Fibroblast of the aortic adventitia (primary cell): ENCODE data around the gene PSMD4. TPM values are rescaled to one million over a fixed set of nuclear protein-coding genes. Genes with fewer than 3 reads are reported as not detected.
"Not testable (repeated sequence)": the region's sequence is repeated elsewhere in the genome, so short reads cannot be mapped to it uniquely, and the experiment has no call there.

Experiments
- DNase-seq: peaks from one replicate; pipeline ENCODE4 v3.0.0-alpha.2; 2010; ENCODE audit warnings: low read depth
- H3K4me3 ChIP-seq: 2 replicates; pipeline ENCODE4 v1.5.1; 2011; ENCODE audit warnings: low read depth, mild to moderate bottlenecking, control low read depth, low read length, moderate library complexity
- total RNA-seq: library from RNA; depleted of rRNA; stranded (reverse); fragments of >200 nt; gene quantifications from 2 replicates; pipeline ENCODE4 v1.2.3, GENCODE V29; 2012; ENCODE audit warnings: low replicate concordance
- TF ChIP-seq, protein P1 (sequence below): IDR thresholded peaks from 2 replicates; pipeline ENCODE4 v1.5.1; 2011; ENCODE audit warnings: mild to moderate bottlenecking, low read length, control low read depth, inconsistent platforms; ENCODE audit not compliant: insufficient read depth

PSMD4 gene
- 111 and 139 TPM in 2 replicates for total RNA-seq

DNA sequence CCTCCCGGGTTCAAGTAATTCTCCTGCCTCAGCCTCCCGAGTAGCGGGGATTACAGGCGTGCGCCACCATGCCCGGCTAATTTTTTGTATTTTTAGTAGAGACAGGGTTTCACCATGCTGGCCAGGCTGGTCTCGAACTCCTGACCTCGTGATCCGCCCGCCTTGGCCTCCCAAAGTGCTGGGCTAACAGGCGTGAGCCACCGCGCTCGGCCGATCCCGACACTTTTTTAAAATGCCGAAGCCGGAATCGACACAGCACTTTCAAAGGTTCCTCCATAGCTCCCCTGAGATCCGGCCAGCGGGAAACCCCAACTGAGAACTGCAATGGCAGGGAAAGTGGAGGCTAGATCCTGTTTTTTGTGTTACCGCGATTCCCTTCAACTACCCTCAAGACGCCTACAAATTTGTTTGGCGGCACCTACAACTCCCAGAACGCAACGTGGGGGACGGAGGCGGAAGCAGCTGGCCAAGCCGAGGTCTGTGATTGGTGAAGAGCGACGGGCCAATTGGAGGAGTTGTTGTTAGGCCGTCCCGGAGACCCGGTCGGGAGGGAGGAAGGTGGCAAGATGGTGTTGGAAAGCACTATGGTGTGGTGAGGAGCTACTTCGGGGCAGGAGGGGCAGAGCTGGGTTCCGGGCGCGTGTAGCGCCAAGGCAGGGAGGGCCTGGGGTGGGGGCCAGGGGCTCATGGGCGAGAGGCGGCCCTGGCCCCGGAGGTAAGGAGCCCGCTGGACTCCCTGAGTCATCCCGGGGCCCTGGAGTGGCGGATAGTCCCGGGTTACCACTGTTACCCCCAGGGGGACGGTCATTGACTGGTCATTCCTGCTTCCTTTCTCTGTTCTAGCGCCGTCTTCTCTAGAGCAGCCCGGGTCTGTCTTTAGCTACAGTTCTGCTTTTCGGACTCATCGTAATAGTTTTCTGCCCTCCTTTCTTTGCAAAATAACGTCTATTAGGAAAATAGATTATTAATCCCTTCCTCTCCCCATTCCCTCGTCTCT, at the start of gene PSMD4:
Gene PSMD4, plus strand, starts transcription at position 518 of the 997 bp plus-strand sequence. Its CDS starts 49 bp downstream, at position 567.
- peak; percentile 97 for DNase-seq
- TF ChIP-seq, protein P1, sequence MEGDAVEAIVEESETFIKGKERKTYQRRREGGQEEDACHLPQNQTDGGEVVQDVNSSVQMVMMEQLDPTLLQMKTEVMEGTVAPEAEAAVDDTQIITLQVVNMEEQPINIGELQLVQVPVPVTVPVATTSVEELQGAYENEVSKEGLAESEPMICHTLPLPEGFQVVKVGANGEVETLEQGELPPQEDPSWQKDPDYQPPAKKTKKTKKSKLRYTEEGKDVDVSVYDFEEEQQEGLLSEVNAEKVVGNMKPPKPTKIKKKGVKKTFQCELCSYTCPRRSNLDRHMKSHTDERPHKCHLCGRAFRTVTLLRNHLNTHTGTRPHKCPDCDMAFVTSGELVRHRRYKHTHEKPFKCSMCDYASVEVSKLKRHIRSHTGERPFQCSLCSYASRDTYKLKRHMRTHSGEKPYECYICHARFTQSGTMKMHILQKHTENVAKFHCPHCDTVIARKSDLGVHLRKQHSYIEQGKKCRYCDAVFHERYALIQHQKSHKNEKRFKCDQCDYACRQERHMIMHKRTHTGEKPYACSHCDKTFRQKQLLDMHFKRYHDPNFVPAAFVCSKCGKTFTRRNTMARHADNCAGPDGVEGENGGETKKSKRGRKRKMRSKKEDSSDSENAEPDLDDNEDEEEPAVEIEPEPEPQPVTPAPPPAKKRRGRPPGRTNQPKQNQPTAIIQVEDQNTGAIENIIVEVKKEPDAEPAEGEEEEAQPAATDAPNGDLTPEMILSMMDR: no peak
- peak within 1 kb of the TSS; percentile 88 for H3K4me3 ChIP-seq

- DNase-seq, H3K4me3 ChIP-seq: not testable (repeated sequence)
These were observed 49.1 kb upstream of the PSMD4 start for GRCh38 chr1:151205381-151205965.

GRCh38 chr1:151210830-151211229, 43.7 kb upstream of the PSMD4 start:
- no peak for DNase-seq
- TF ChIP-seq, protein P1: no peak

DNA sequence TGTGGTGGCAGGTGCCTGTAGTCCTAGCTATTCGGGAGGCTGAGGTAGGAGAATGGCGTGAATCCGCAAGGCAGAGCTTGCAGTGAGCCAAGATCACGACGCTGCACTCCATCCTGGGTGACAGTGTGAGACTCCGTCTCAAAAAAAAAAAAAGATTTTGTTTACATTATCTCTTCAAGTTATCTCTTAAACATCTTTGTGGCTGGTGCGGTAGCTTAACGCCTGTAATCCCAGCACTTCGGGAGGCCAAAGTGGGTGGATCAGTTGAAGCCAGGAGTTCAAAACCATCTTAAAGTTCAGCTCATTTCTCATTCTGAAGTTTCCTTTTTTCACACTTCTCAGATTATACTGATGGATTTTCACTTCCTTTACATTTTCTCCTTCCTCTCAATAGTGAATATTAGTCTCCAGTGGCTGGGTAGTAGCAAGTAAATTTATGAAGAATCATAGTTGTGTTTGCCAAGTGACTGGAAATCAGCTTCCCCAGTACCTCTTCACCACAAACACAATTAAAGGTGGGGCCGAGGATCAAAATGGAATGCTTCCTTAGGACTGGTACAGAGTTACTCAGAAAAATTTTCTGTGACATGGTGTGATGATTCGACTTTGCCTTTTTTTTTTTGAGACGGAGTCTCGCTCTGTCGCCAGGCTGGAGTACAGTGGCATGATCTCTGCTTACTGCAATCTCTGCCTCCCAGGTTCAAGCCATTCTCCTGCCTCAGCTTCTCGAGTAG, 42.4 kb upstream of the PSMD4 start:
- no peak overlapping the region for H3K4me3 ChIP-seq
- TF ChIP-seq, protein P1: no peak
- no peak for DNase-seq

More at GRCh38 chr1:151210830-151211229, 43.7 kb upstream of the PSMD4 start:
- no peak overlapping the region for H3K4me3 ChIP-seq

DNA sequence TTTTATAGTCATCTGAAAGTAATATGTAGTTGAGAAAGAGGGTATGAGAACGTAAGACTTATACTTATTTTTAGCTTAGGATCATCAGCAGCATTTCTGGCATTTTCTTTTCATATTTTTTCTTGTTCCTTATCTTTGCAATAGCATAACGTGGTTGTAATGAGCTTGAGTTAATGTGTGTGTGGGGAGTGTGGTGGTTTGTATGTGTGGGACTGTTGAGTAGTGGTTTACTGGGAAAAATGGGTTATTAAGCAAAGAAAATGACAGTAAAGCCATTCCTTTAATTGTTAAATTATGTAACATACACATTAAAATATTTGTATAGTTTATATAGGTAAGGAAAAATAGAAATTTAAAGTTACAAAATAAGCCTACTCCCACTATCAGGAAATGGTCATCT, 41.0 kb upstream of the PSMD4 start:
- TF ChIP-seq, protein P1: no peak
- DNase-seq: peak; percentile 35
- H3K4me3 ChIP-seq: no peak overlapping the region

- TF ChIP-seq, protein P1: no peak
- H3K4me3 ChIP-seq: no peak overlapping the region
- DNase-seq: no peak
These were observed 32.9 kb upstream of the PSMD4 start for GRCh38 chr1:151221616-151222015.
